Body of pancreas (tissue), 4 donors: ENCODE results near the gene CPNE2.

ENCODE experiments used
- CTCF ChIP-seq, 7 experiments: fragments of 450-650 bp in 4 of 7; fragments of 200-600 bp in 3 of 7; sonication (generic) in 3 of 7; IDR thresholded peaks; one replicate each; pipeline ENCODE4 v1.5.1; 2016 to 2019; ENCODE audit warnings: antibody characterized with exemption in 7 of 7
- POLR2A ChIP-seq, 3 donors: fragments of 450-650 bp; IDR thresholded peaks; one replicate each; pipeline ENCODE4 v1.6.1; 2016; ENCODE audit warnings: antibody characterized with exemption in 3 of 3, mild to moderate bottlenecking in 2 of 3

- TF ChIP-seq CTCF (IDR thresholded peaks at IDR 0.05), result no peak
- no peak for TF ChIP-seq POLR2A (IDR thresholded peaks at IDR 0.05)
Measured at GRCh38 chr16:57137566-57138273, 45.3 kb downstream of the CPNE2 start.
